Measurements from ENCODE around the gene PLXDC2. TPM values are rescaled to one million over a fixed set of nuclear protein-coding genes. Genes with fewer than 3 reads are reported as not detected.

PLXDC2 gene
- polyA plus RNA-seq, 1 donor from 2014 or later: 0.18 TPM

DNA sequence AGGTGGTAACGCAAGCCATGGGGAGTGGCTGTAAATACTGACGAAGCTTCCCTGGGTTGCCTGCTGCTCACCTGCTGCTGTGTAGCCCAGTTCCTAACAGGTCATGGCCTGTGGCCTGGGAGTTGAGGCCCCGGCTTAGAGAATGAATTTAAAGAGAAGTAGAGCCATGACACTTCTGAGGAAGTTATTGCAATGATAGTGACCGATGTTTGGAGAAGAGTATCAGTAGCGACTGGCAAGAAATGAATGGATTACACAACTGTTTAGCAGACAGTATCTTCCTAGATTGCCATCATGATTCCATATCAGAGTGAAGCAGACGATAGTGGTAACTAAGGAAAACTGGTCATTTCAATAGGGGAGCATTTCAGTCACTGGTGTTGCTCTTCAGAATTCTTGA lies 249.6 kb downstream of the PLXDC2 start:
- Mint-ChIP-seq H3K27me3 (no peaks in the 10 kb centered on the region), H3K4me3 (no peak overlapping the region), H3K27ac (no peak overlapping the region), H3K9me3 (peaks cover 0 to 6% (median 3%) of the 10 kb centered on the region in 3 donors), H3K4me1 (peaks cover 0 to 1% (median 0%) of the 10 kb centered on the region in 3 donors), H3K36me3 (no peaks in the 10 kb centered on the region)

GRCh38 chr10:20073167-20073566 lies 256.9 kb downstream of the PLXDC2 start:
- H3K4me1 Mint-ChIP-seq: peaks cover 0 to 1% (median 0%) of the 10 kb centered on the region in 3 donors
- H3K27me3 Mint-ChIP-seq: no peaks in the 10 kb centered on the region
- H3K27ac Mint-ChIP-seq: no peak overlapping the region
- no peak overlapping the region for H3K4me3 Mint-ChIP-seq
- peaks cover 6 to 18% (median 13%) of the 10 kb centered on the region in 3 donors for H3K9me3 Mint-ChIP-seq
- no peaks in the 10 kb centered on the region for H3K36me3 Mint-ChIP-seq

- Mint-ChIP-seq H3K4me1 (no peaks in the 10 kb centered on the region), H3K27ac (no peak overlapping the region), H3K27me3 (no peaks in the 10 kb centered on the region), H3K36me3 (no peaks in the 10 kb centered on the region), H3K9me3 (peaks cover 11 to 14% (median 13%) of the 10 kb centered on the region in 3 donors), H3K4me3 (no peak overlapping the region)
Observed at GRCh38 chr10:20075713-20076112, 259.5 kb downstream of the PLXDC2 start.

GRCh38 chr10:20084451-20084850 lies 268.2 kb downstream of the PLXDC2 start:
- Mint-ChIP-seq H3K4me1 (no peaks in the 10 kb centered on the region), H3K36me3 (no peaks in the 10 kb centered on the region), H3K4me3 (no peak overlapping the region), H3K9me3 (peaks cover under 1 to 7% (median 2%) of the 10 kb centered on the region in 3 donors), H3K27me3 (no peaks in the 10 kb centered on the region), H3K27ac (no peak overlapping the region)

DNA sequence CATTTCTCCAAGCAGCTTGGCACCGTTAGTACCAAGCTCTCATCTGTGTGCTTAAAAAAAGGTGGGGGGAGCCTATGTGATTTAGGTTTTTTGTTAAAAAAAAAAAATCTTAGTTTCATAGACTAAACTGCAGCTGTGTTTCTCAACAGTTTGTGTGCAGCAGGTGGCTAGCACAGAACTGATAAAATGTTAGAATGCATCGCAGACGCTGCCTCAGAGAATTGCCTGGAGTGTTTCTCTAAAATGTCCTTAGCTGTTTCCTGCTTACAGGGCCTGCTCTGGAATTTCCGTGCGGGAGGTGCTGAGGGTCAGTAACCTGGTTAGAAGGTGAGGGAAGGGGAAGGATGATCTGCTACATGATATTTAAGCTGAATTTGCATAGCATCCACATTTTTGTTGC lies 268.9 kb downstream of the PLXDC2 start:
- H3K27me3 Mint-ChIP-seq: no peaks in the 10 kb centered on the region
- no peaks in the 10 kb centered on the region for H3K36me3 Mint-ChIP-seq
- peaks cover 0 to 12% (median 2%) of the 10 kb centered on the region in 3 donors for H3K9me3 Mint-ChIP-seq
- no peak overlapping the region for H3K4me3 Mint-ChIP-seq
- no peaks in the 10 kb centered on the region for H3K4me1 Mint-ChIP-seq
- no peak overlapping the region for H3K27ac Mint-ChIP-seq

GRCh38 chr10:20087353-20087752 lies 271.1 kb downstream of the PLXDC2 start:
- H3K9me3 Mint-ChIP-seq: peaks cover 0 to 17% (median 3%) of the 10 kb centered on the region in 3 donors
- H3K27me3 Mint-ChIP-seq: no peaks in the 10 kb centered on the region
- no peaks in the 10 kb centered on the region for H3K4me1 Mint-ChIP-seq
- H3K27ac Mint-ChIP-seq: no peak overlapping the region
- H3K4me3 Mint-ChIP-seq: no peak overlapping the region
- no peaks in the 10 kb centered on the region for H3K36me3 Mint-ChIP-seq

GRCh38 chr10:20088061-20088701 lies 271.9 kb downstream of the PLXDC2 start:
- H3K27ac Mint-ChIP-seq: no peak overlapping the region
- no peak overlapping the region for H3K4me3 Mint-ChIP-seq
- no peaks in the 10 kb centered on the region for H3K4me1 Mint-ChIP-seq
- peaks cover 0 to 17% (median 3%) of the 10 kb centered on the region in 3 donors for H3K9me3 Mint-ChIP-seq
- no peaks in the 10 kb centered on the region for H3K27me3 Mint-ChIP-seq
- no peaks in the 10 kb centered on the region for H3K36me3 Mint-ChIP-seq

DNA sequence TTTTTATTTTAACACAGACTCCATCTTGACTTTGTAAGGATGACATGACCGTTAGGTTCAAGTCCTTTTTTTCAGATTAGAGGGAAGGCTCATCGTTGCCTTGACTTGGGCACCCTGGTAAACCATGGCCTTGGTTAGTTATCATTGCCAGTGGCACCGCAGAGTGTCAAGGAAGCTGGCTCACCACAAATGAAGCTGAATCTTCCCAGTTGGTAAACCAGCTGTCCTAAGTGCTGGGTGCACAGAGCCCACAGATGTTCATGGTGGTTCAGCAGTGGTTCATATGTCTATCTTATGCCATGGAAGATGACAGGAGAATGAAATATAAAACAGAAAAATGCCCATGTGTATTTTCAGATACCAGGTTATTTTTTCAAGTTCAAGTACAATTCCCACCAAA lies 273.6 kb downstream of the PLXDC2 start:
- no peak overlapping the region for H3K27ac Mint-ChIP-seq
- no peaks in the 10 kb centered on the region for H3K27me3 Mint-ChIP-seq
- H3K36me3 Mint-ChIP-seq: no peaks in the 10 kb centered on the region
- no peak overlapping the region for H3K4me3 Mint-ChIP-seq
- H3K9me3 Mint-ChIP-seq: peaks cover 0 to 17% (median 3%) of the 10 kb centered on the region in 3 donors
- no peaks in the 10 kb centered on the region for H3K4me1 Mint-ChIP-seq

DNA sequence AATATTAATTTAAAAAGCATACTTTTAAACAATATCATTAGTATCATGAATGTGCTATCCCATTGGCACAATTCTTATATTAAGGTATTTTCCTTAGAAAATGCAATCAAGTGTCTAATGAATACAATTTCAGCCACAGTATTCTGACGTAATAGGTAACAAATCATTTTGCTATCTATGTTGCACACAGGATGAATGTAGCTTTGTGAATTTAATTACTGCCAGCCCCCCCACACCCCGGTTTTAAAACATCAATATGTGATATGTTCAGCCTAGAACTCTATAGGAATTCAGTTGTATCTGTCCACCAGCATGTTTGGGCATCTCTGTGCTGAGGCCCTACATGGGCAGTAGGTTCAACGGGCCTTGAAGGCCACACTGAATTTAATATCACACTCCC lies 274.6 kb downstream of the PLXDC2 start:
- H3K36me3 Mint-ChIP-seq: no peaks in the 10 kb centered on the region
- no peak overlapping the region for H3K27ac Mint-ChIP-seq
- H3K4me3 Mint-ChIP-seq: no peak overlapping the region
- H3K9me3 Mint-ChIP-seq: peaks cover 0 to 22% (median 3%) of the 10 kb centered on the region in 3 donors
- no peaks in the 10 kb centered on the region for H3K4me1 Mint-ChIP-seq
- H3K27me3 Mint-ChIP-seq: no peaks in the 10 kb centered on the region

DNA sequence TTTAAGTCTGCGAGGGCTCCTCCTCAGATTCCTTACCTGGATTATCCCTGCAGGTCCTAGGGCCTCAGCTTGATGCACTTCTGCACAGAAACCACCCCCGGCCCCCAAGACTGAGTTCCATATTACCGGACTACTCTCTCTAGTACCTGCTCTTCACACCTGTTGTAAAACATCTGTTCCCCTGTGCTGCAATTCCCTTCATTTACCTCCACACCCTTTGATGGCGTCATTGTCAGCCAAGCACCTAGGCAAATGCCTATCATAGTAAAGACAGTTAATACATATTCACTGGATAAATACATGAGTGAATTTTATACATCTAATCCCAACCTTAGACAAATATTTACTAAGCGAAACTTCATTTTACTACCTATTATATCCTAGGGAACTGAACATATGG lies 275.5 kb downstream of the PLXDC2 start:
- Mint-ChIP-seq H3K4me3 (no peak overlapping the region), H3K4me1 (no peaks in the 10 kb centered on the region), H3K9me3 (peaks cover 3 to 22% (median 4%) of the 10 kb centered on the region in 3 donors), H3K27ac (no peak overlapping the region), H3K36me3 (no peaks in the 10 kb centered on the region), H3K27me3 (no peaks in the 10 kb centered on the region)

GRCh38 chr10:20093600-20093999 lies 277.4 kb downstream of the PLXDC2 start:
- peaks cover 3 to 22% (median 4%) of the 10 kb centered on the region in 3 donors for H3K9me3 Mint-ChIP-seq
- no peaks in the 10 kb centered on the region for H3K27me3 Mint-ChIP-seq
- H3K4me1 Mint-ChIP-seq: no peaks in the 10 kb centered on the region

GRCh38 chr10:20094226-20094976 lies 278.2 kb downstream of the PLXDC2 start:
- Mint-ChIP-seq H3K4me3 (no peak overlapping the region), H3K36me3 (no peaks in the 10 kb centered on the region), H3K27ac (no peak overlapping the region)

More at GRCh38 chr10:20093600-20093999, 277.4 kb downstream of the PLXDC2 start:
- Mint-ChIP-seq H3K4me3 (no peak overlapping the region), H3K27ac (no peak overlapping the region), H3K36me3 (no peaks in the 10 kb centered on the region)

DNA sequence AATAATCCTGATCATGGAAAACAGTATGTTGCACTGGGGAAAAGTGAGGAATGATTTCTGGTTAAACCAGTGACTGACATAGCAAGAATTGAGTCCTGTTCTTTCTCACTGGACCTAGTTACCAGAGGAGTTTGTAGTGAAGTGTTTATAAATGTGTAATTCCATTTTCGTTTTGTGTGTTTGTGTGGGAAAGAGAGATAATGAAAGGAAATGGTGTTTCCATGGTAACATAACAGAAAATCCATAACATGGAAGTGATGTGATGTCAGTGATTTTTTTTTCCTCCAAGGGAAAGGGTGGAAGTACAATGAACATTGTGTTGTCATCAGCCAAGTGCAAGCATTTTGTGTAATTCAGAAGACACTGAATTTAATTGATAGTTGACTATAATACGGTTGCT lies 283.9 kb downstream of the PLXDC2 start:
- H3K36me3 Mint-ChIP-seq: no peaks in the 10 kb centered on the region
- no peaks in the 10 kb centered on the region for H3K4me1 Mint-ChIP-seq
- no peak overlapping the region for H3K27ac Mint-ChIP-seq
- H3K4me3 Mint-ChIP-seq: no peak overlapping the region
- H3K9me3 Mint-ChIP-seq: peaks cover 0 to 8% (median 4%) of the 10 kb centered on the region in 3 donors
- H3K27me3 Mint-ChIP-seq: no peaks in the 10 kb centered on the region

More at GRCh38 chr10:20094226-20094976, 278.2 kb downstream of the PLXDC2 start:
- Mint-ChIP-seq H3K9me3 (peaks cover 3 to 17% (median 4%) of the 10 kb centered on the region in 3 donors), H3K27me3 (no peaks in the 10 kb centered on the region), H3K4me1 (no peaks in the 10 kb centered on the region)

DNA sequence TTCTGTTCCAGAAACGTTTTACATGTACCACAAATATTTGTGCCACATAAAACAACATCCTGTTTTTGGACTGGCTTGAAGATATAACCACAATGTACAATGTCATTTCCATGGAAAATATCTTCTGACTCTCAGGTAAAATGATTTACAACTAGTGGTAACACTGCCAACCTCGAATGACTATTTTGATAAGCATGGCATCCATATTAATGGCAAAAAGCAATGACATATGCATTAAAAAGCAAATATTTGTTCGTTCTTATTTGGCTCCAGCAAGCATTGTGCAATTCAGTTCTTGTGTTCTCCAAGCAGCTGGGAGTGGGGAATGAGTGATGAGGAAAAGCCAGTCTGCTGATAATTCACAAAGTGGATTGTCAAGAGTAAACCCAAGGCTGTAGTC lies 289.0 kb downstream of the PLXDC2 start:
- no peak overlapping the region for H3K4me3 Mint-ChIP-seq
- no peaks in the 10 kb centered on the region for H3K4me1 Mint-ChIP-seq

GRCh38 chr10:20105931-20106330 lies 289.7 kb downstream of the PLXDC2 start:
- no peak overlapping the region for H3K4me3 Mint-ChIP-seq
- H3K36me3 Mint-ChIP-seq: no peaks in the 10 kb centered on the region
- H3K9me3 Mint-ChIP-seq: peaks cover 0 to 1% (median 0%) of the 10 kb centered on the region in 3 donors
- H3K4me1 Mint-ChIP-seq: no peaks in the 10 kb centered on the region
- no peak overlapping the region for H3K27ac Mint-ChIP-seq
- no peaks in the 10 kb centered on the region for H3K27me3 Mint-ChIP-seq

More for the DNA sequence above, 289.0 kb downstream of the PLXDC2 start:
- H3K27me3 Mint-ChIP-seq: no peaks in the 10 kb centered on the region
- no peaks in the 10 kb centered on the region for H3K36me3 Mint-ChIP-seq
- H3K9me3 Mint-ChIP-seq: peaks cover 0 to 1% (median 0%) of the 10 kb centered on the region in 3 donors
- H3K27ac Mint-ChIP-seq: no peak overlapping the region

All from IgD-negative memory B cell (primary cell).